ENCODE data around the gene ZNHIT6. TPM values are rescaled to one million over a fixed set of nuclear protein-coding genes. Genes with fewer than 3 reads are reported as not detected.

The ZNHIT6 gene
- total RNA-seq, 1 donor from 2014 or later: 12.9 TPM

DNA sequence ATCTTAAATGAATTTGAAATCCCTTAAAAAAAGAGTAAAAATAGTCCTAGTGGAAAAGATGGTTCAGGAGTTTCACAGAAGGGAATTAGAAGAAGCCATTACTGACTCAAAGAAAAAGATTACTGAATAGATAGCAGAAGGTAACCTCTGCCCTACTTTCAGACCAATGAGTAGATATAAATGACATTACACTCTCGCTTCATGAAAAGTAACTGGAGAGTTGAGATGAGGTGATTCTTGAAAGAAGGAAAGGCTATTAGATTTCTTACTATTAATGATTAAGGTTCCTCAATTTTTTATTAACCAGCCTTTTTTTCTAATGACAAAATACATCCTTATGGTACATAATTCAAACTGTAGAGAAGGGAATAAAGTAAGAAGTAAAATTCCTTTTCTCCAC is 99.4 kb downstream of the ZNHIT6 start:
- H3K4me3 ChIP-seq: no peak overlapping the region
- no peaks in the 10 kb centered on the region for H3K9me3 ChIP-seq
- intact Hi-C loops (cut with DNase I): no loop called here
- no peak overlapping the region for H3K27ac ChIP-seq
- no peaks in the 10 kb centered on the region for H3K27me3 ChIP-seq
- H3K36me3 ChIP-seq: no peaks in the 10 kb centered on the region
- peaks cover 21% of the 10 kb centered on the region for H3K4me1 ChIP-seq
- TF ChIP-seq, protein P1, sequence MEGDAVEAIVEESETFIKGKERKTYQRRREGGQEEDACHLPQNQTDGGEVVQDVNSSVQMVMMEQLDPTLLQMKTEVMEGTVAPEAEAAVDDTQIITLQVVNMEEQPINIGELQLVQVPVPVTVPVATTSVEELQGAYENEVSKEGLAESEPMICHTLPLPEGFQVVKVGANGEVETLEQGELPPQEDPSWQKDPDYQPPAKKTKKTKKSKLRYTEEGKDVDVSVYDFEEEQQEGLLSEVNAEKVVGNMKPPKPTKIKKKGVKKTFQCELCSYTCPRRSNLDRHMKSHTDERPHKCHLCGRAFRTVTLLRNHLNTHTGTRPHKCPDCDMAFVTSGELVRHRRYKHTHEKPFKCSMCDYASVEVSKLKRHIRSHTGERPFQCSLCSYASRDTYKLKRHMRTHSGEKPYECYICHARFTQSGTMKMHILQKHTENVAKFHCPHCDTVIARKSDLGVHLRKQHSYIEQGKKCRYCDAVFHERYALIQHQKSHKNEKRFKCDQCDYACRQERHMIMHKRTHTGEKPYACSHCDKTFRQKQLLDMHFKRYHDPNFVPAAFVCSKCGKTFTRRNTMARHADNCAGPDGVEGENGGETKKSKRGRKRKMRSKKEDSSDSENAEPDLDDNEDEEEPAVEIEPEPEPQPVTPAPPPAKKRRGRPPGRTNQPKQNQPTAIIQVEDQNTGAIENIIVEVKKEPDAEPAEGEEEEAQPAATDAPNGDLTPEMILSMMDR (IDR thresholded peaks at IDR 0.05): no peak
- ATAC-seq: no peak
- DNase-seq: no peak

- Histone ChIP-seq H3K27ac (no peak overlapping the region), H3K9me3 (no peaks in the 10 kb centered on the region), H3K27me3 (no peaks in the 10 kb centered on the region), H3K4me1 (peaks cover 16% of the 10 kb centered on the region), H3K36me3 (no peaks in the 10 kb centered on the region), H3K4me3 (no peak overlapping the region)
- DNase-seq (no peak), ATAC-seq (no peak)
- intact Hi-C loops (cut with DNase I): no loop called here
- TF ChIP-seq, protein P1 (IDR thresholded peaks at IDR 0.05): no peak
These were observed 100.3 kb downstream of the ZNHIT6 start for GRCh38 chr1:85607921-85608265.

DNA sequence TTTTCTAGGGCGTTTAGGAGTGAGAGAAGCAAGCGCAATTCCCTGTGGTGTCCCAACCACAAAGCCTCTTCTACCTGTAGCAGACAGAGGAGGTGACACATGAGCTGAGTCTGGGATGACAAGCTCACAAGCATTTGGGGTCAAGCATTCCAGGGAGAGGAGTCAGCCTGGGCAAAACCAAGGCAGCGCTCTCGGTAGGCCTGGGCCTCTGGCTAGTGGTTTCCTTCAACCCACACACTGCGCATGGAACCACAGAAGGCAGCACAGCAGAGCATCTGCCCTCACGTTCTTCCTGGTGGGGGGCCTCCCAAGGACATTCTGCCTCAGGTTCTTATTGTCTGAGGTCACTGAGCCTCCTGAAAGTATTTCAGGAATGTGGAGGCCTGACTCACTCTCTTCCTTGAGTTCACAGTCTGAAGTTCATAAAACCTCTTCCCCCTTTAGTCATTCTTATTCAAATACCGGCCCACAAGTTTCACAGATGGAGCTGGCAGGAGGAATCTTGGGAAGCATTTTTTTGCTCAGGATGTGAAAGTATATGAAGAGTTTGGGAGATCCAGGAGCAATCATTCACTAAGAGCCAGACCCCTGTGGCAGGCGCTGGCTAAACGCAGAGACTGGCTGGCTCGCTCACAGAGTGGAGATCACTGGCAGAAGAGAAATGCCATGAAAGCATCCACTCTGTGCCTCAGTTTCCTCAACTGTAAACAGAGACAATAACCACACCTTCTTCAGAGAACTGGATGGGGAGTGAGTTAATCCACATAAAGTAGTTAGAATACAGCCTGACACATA is 100.9 kb downstream of the ZNHIT6 start:
- peaks cover 11% of the 10 kb centered on the region for H3K4me1 ChIP-seq
- H3K36me3 ChIP-seq: no peaks in the 10 kb centered on the region
- no peak for DNase-seq
- TF ChIP-seq, protein P1 (IDR thresholded peaks at IDR 0.05): no peak
- H3K27me3 ChIP-seq: no peaks in the 10 kb centered on the region
- no peak overlapping the region for H3K27ac ChIP-seq
- intact Hi-C loops (cut with DNase I): no loop called here
- H3K9me3 ChIP-seq: no peaks in the 10 kb centered on the region
- peak; percentile 31 for ATAC-seq
- H3K4me3 ChIP-seq: no peak overlapping the region

GRCh38 chr1:85606414-85606800 is 101.8 kb downstream of the ZNHIT6 start:
- ATAC-seq: no peak
- Histone ChIP-seq H3K27me3 (no peaks in the 10 kb centered on the region), H3K27ac (no peak overlapping the region), H3K36me3 (no peaks in the 10 kb centered on the region), H3K4me3 (no peak overlapping the region), H3K9me3 (no peaks in the 10 kb centered on the region), H3K4me1 (peaks cover 4% of the 10 kb centered on the region)
- TF ChIP-seq, protein P1 (IDR thresholded peaks at IDR 0.05): no peak
- no peak for DNase-seq
- intact Hi-C loops (cut with DNase I): no loop called here

- Histone ChIP-seq H3K27ac (no peak overlapping the region), H3K36me3 (no peaks in the 10 kb centered on the region), H3K4me3 (no peak overlapping the region), H3K4me1 (no peaks in the 10 kb centered on the region), H3K27me3 (no peaks in the 10 kb centered on the region), H3K9me3 (no peaks in the 10 kb centered on the region)
- no peak for ATAC-seq
- TF ChIP-seq, protein P1 (IDR thresholded peaks at IDR 0.05): no peak
- no peak for DNase-seq
- intact Hi-C loops (cut with DNase I): no loop called here
These were observed 102.5 kb downstream of the ZNHIT6 start for GRCh38 chr1:85605484-85606413.

All from upper lobe of right lung (tissue), 1 donor.